RPMI8226 (cell line): ENCODE data around the gene TP53.

ENCODE experiments used
- DNase-seq: peaks from one replicate; pipeline ENCODE4 v3.0.0-alpha.2; 2015

Gene TP53

GRCh38 chr17:7706631-7707354 is 19.5 kb upstream of the TP53 start:
- no peak for DNase-seq

- DNase-seq: no peak
Observed at GRCh38 chr17:7705269-7706255, 18.3 kb upstream of the TP53 start.

- no peak for DNase-seq
Observed at GRCh38 chr17:7704601-7705268, 17.4 kb upstream of the TP53 start, which contains the start of gene EFNB3. Gene EFNB3, plus strand, starts transcription at chr17:7705202. Its CDS starts 397 bp downstream, at chr17:7705599.

- no peak for DNase-seq
Observed at GRCh38 chr17:7703584-7704479, 16.5 kb upstream of the TP53 start.

- DNase-seq: no peak
Observed at GRCh38 chr17:7702776-7703175, 15.5 kb upstream of the TP53 start.

GRCh38 chr17:7701681-7702080 is 14.4 kb upstream of the TP53 start:
- no peak for DNase-seq

- no peak for DNase-seq
Observed at GRCh38 chr17:7700510-7700909, 13.2 kb upstream of the TP53 start.

- DNase-seq: no peak
Observed at GRCh38 chr17:7697828-7698588, 10.7 kb upstream of the TP53 start.

- DNase-seq: no peak
Observed at GRCh38 chr17:7695586-7695985, 8.3 kb upstream of the TP53 start.

- no peak for DNase-seq
Observed at GRCh38 chr17:7688808-7689316, 1.6 kb upstream of the TP53 start.

GRCh38 chr17:7687908-7688807 is 868 bp upstream of the TP53 start, which contains the start of gene WRAP53:
Gene WRAP53, plus strand, starts transcription at chr17:7688477. Its CDS starts 172 bp downstream, at chr17:7688649.
- peak; percentile 91 for DNase-seq

GRCh38 chr17:7686222-7687071 is 843 bp downstream of the TP53 start:
- DNase-seq: peak; percentile 78

- DNase-seq: peak; percentile 89
Observed at GRCh38 chr17:7685533-7686221, 1.6 kb downstream of the TP53 start.

- no peak for DNase-seq
Observed at GRCh38 chr17:7684851-7685532, 2.3 kb downstream of the TP53 start.

- no peak for DNase-seq
Observed at GRCh38 chr17:7677388-7678067, 9.8 kb downstream of the TP53 start.

GRCh38 chr17:7676533-7676932 is 10.8 kb downstream of the TP53 start:
- DNase-seq: no peak

- DNase-seq: no peak
Observed at GRCh38 chr17:7674934-7675333, 12.4 kb downstream of the TP53 start.
